Anterior cingulate cortex (tissue), 58 donors: Measurements from ENCODE around the gene GRK1.
"Not testable (repeated sequence)": the region's sequence is repeated elsewhere in the genome, so short reads cannot be mapped to it uniquely, and the experiment has no call there.

Source experiments
- DNase-seq, 58 donors: peaks; one replicate each; lab custom pipeline; 2025; lab: John Stamatoyannopoulos, UW

GRK1 gene

GRCh38 chr13:113739527-113740285, 72.7 kb downstream of the GRK1 start:
- no peak for DNase-seq

- no peak for DNase-seq
Observed at GRCh38 chr13:113740286-113740556, 73.2 kb downstream of the GRK1 start.

GRCh38 chr13:113740661-113741060, 73.6 kb downstream of the GRK1 start:
- no peak for DNase-seq

GRCh38 chr13:113741191-113741668, 74.2 kb downstream of the GRK1 start:
- no peak for DNase-seq

- peak in 1 of 58 donors; percentile 33 for DNase-seq
Observed at GRCh38 chr13:113742000-113742441, 75.0 kb downstream of the GRK1 start.

- DNase-seq: no peak
Observed at GRCh38 chr13:113742445-113743120, 75.6 kb downstream of the GRK1 start.

- no peak for DNase-seq
Observed at GRCh38 chr13:113743366-113744195, 76.6 kb downstream of the GRK1 start.

GRCh38 chr13:113744197-113745000, 77.4 kb downstream of the GRK1 start:
- no peak for DNase-seq

GRCh38 chr13:113745059-113745458, 78.0 kb downstream of the GRK1 start:
- DNase-seq: no peak

GRCh38 chr13:113745500-113746142, 78.6 kb downstream of the GRK1 start:
- not testable (repeated sequence) for DNase-seq

GRCh38 chr13:113746143-113746525, 79.1 kb downstream of the GRK1 start:
- DNase-seq: no peak

- no peak for DNase-seq
Observed at GRCh38 chr13:113746671-113747070, 79.7 kb downstream of the GRK1 start.

- peak in 2 of 58 donors; percentile 26 to 32 for DNase-seq
Observed at GRCh38 chr13:113747291-113747833, 80.3 kb downstream of the GRK1 start.

- no peak for DNase-seq
Observed at GRCh38 chr13:113748101-113748861, 81.3 kb downstream of the GRK1 start.

- no peak for DNase-seq
Observed at GRCh38 chr13:113748862-113749451, 81.9 kb downstream of the GRK1 start.

GRCh38 chr13:113749507-113749906, 82.5 kb downstream of the GRK1 start:
- no peak for DNase-seq

GRCh38 chr13:113749967-113750366, 82.9 kb downstream of the GRK1 start:
- peak in 24 of 58 donors; percentile 13 to 70 (median 42) for DNase-seq
